Activated naive CD8-positive, alpha-beta T cell treated with anti-CD3 and anti-CD28 coated beads, Interleukin-2, amount 50 U/mL, for 16 hours (primary cell): Measurements from ENCODE around the gene ZNF526.
A peak's percentile ranks its signal among the peaks of the same experiment; 100 is the strongest.

Experiments used
- DNase-seq: peaks from one replicate; pipeline ENCODE4 v3.0.0-alpha.2; 2020; ENCODE audit warnings: low read depth, low spot score

ZNF526 gene

DNA sequence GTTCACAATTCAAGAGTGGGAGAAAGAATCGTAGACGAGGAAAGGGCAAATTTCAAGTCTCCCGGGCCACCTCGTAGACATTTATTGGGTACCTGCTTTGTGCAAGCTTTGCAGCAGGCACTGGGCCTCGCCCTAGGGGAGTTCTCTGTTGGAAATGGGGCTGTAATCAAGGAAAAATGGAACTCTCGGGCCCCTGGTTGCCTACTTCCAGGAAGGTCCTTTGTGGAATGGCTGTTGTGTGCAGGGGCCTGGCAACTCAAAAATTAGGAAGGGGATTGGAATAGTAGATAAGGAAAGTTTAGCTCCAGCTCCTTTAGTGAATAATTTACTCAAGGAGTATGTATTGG lies 612 bp downstream of the ZNF526 start:
- DNase-seq = no peak

DNA sequence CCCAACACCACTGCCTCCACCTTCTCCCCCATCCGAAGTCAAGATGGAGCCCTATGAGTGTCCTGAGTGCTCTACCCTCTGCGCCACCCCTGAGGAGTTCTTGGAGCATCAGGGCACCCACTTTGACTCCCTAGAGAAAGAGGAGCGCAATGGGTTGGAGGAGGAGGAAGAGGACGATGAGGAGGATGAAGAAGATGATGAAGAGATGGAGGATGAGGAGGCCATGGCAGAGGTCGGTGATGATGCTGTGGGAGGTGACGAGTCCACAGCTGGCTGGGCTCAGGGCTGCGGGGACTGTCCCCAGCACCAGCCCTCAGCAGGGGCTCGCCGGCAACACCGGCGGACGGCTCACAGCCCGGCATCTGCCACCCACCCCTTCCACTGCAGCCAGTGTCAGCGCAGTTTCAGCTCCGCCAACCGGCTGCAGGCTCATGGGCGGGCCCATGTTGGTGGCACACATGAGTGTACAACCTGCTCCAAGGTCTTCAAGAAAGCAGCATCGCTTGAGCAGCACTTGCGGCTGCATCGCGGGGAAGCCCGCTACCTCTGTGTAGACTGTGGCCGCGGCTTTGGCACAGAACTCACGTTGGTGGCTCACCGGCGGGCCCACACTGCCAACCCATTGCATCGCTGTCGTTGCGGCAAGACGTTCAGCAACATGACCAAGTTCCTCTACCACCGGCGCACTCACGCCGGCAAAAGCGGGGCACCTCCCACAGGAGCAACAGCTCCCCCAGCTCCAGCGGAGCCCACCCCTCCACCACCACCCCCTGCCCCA lies 5.0 kb downstream of the ZNF526 start:
- no peak for DNase-seq

DNA sequence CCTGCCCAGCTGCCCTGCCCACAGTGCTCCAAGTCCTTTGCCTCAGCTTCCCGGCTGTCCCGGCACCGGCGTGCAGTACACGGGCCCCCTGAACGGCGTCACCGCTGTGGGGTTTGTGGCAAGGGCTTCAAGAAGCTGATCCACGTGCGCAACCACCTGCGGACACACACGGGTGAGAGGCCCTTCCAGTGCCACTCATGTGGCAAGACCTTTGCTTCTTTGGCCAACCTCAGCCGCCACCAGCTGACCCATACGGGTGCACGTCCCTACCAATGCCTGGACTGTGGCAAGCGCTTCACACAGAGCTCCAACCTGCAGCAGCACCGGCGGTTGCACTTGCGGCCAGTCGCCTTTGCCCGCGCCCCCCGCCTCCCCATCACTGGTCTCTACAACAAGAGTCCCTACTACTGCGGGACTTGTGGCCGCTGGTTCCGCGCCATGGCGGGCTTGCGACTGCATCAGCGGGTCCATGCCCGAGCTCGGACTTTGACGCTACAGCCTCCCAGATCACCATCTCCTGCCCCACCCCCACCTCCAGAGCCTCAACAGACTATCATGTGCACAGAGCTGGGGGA lies 5.7 kb downstream of the ZNF526 start:
- no peak for DNase-seq

DNA sequence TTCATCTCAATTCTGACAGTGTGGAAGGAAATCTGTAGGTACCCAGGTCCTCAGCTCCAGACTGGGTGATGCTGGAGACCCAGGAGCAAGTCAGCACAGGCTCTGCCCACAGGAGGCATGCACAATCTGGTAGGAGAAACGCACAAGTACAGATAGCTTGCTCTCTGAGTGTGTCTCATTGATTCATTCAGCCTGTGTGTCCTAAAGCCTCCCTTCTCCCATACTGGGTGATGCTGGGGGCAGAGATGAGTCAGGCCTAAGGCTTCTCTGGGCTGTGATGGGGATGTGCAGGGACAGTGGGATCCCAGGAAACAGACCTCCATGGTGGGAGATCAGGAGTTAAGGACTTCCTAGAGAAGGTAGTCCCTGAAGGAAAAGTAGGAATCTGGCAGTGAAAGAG lies 6.8 kb downstream of the ZNF526 start:
- DNase-seq = no peak

DNA sequence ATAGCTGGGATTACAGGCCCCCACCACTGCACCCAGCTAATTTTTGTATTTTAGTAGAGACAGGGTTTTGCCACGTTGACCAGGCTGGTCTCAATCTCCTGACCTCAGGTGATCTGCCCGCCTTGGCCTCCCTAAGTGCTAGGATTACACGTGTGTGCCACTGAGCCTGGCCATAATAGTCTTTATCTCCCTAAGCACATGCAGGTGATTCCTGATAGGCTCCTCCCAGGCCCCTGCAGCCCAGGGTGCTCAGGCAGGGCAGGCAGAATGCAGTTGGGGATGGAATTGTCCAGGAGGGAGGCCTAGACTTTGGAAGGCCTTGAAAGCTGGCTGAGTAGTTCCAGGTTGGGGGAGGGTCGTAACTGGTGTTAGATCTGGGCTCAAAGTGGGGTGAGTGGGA lies 8.5 kb downstream of the ZNF526 start:
- DNase-seq = no peak

DNA sequence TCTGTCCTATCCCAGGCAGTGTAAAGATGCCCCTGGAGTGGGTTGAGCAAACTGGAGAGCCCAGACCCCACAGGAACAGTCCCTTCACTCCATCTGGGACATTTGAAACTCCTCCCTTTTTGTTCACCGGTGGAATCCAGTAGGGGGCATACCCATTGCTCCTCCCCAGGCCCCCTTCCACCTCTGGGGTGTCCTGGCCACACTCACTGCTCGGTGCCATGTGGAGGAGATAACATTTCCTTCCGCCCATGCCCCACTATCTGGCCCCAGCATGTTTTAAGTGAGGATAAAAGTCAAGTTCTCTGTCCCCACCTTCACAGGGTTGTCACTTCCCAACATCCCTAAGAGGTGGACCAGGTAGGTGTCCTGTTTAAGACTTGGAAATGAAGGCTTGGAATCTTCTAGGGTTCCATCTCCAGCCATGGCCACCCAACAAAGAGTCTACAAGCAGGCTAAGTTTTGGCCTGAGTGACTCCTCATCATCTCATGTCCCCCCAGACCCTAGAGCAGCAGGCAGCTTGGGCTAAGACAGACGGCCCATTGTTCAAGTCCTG lies 9.3 kb downstream of the ZNF526 start:
- no peak for DNase-seq

DNA sequence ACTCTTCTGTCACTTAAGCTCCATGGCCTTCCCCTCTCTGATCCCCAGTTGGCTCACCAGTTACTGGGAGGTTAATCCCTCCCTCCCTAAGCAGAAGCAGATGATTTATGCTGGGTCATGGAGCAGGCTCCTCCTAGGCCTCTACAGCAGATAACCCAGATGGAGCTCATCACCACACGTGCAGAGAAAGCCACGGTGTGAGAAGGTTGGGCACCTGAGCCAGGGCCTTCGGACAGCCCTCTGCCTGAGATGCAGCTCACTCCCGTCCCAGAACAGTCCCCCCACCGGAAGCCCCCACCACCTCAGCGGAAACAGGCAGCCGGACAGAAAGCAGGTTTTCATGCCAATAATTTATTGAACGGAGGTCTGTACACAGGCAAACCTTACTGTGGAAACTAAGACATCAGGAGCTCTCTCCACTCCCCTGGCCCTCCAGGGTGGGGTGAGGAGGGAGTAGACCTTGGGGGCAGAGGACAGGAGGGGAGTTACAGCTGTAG lies 9.8 kb downstream of the ZNF526 start:
- no peak for DNase-seq

DNA sequence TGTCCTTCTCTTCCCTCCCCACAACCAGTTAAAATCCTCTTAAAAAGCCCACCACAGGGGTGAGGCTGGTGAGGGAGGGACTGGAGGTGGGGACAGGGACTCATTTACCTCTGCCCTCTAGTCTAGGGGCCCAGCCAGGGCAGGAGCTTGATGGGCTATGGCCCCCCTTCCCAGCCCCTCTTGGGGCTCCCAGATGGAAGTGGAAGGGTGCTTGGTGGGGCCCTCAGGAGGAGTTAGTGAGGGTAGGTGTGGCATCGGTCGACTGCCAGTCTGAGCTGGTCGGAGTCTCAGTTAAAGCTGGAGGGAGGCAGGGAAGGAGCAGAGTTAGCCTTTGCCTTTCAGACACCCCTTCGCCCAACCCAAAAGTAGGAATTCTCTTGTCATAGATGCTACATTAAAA lies 10.5 kb downstream of the ZNF526 start:
- DNase-seq = no peak

DNA sequence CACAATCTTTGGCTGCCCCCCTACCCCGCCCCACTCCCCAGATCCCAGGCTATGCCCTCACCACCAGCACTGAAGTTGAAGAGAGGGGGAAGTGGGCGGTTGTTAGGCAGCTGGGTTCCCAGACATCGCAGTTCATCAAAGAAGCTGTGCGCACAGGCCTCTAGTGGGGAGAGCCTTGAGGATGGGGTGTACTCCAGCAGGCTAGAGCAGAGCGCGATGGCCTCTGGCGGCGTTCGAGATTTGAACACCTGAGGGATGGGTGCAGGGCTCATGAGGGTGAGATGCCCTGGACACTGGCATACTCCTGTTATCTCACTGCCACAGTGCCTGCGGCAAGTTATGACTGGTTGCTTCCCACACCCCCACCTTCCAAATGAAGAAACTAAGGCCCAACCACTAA lies 12.3 kb downstream of the ZNF526 start:
- no peak for DNase-seq

DNA sequence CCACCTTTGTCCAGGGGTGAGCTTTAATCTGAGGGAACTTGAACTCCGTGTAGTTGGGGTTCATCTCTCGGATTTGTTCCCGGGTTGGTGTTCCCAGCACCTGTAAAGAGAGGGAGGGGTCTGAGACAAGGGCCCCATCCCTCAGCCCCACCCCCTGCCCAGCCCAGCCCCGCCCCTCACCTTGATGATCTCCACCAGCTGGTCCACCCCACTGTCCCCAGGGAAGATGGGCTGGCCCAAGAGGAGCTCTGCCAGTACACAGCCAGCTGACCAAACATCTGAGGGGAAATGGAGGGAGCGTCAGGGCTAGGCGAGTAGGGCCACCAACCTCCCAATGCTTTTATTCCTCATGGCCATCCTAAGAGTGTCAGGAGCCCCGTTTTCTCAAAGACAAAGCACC lies 13.0 kb downstream of the ZNF526 start:
- DNase-seq = no peak

DNA sequence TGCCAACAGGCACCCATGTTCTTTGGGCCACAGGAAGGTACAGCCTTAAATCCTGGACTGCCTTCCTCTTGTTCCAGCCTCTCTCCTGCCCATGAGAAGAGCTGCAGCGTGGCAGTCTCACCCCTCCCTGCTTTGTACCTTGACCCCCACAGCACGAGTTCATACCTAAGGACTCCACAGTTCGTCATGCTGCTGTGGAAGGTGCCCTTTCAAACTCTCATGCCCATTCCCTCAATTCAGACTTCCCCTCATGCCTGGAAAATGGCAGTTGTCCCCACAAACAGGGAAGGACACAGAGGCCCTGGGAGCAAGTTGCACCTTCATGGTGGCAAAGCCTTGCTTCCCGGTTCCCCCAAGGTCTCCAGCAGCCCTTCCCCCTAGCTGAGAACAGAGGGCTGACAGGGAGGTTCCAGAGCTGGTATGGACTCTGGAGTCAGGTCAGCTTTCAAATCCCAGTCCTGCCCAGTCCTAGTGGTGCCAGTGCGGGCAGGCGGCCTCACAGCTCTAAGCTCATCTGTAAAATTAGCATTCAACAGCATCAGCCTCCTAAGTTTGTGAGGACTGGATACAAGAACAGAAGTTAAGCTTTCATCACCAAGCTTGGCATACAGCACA lies 13.7 kb downstream of the ZNF526 start:
- no peak for DNase-seq

DNA sequence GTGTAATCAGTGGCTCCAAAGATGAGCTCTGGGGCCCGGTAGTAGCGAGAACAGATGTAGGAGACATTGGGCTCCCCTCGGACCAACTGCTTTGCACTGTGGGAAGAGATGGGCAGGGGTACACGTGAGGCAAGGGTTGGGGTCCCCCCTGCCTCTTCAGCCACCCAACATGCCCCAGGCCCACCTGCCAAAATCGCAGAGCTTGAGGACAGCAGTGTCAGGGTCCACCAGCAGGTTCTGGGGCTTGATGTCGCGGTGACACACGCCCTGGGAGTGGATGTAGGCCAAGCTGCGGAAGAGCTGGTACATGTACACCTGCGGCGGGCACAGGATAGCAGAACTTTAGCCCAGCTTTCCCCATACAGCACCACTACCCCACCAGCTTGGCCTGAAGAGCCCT lies 14.3 kb downstream of the ZNF526 start:
- DNase-seq = no peak

DNA sequence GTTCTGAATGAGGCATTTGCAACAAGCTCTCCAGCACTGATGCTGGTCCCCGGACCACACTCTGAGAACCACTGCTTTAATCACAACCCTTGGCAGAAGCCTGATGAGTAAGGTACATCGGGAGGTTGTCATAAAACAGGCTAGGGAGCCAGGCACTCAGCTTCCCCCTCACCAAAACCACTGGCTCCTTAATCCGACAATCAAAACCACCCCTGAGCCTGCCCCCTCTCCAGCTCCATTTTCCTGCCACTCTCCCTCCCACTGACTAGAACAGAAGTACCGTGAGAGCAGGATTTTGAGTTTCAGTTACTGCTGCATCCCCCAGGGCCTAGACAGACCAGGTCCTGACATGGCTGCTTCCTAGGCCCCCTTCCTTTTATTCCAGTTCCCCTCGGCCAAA lies 15.1 kb downstream of the ZNF526 start:
- no peak for DNase-seq

DNA sequence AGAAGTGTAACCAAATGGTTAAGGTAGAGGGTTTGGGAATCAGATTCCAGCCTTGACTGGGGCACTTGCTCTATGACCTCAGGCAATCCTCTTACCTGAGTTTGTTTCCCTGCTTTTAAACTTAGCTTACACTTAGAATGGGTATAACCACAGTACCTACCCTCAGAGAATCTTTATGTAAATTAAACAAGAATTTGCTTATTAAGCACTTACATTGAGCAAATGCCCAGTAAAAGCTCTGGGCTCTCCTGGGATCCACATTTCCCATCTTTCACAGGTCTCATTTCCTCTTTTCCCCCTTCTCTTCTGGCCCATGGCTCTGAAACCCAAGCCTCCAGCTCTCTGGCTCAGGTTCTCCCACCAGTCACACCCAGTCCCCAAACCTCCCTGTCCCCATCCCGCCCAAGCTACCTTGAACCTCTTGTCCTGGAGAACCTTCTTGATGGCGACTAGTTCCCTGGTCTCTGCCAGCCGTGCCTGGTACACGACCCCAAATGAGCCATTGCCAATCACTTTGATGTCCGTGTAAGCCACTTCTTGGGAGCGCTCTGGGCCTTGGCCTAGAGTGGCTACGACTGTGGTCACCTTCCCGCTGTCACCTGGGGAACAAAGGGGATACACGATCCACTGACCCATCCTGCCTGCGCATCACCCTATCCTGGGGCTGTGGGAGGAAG lies 19.6 kb downstream of the ZNF526 start:
- DNase-seq = no peak

DNA sequence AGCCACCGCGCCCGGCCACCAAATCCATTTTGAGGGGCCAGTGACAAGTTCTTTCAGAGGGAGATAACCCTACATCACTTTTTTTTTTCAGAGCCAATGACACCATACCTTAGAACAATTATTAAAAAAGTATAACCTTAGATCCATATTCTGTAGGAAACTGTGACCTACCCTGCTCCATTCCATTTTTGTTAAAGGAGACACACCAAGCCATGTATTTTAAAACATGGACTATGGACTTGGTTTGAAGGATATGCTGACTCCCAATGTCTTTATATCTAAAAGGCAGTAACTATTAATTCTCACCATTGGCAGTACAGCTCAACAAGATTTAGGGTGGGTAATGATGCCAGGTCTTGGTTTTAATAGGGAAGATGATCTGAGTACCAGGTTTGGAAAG lies 21.2 kb downstream of the ZNF526 start:
- DNase-seq = no peak

DNA sequence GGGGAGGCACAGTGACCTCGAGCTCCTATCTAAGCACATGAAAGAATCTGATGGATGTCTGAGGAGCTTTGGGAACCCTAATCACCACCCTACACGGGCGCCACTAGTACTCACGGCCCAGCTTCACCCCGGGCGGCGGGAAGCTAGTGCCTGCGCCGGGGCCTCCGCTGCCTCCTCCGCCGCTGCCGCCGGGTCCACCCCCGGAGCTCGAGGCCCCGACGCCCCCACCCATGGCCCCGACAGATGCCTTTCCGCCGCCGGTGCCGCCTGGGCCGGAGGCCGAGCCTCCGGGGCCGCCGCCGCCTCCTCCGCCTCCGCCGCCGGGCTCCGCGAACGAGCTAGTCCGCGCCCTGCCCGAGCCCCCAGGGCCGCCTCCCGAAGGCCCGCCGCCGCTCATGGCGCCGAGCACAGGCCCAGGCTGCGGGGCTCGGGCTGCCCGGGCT lies 22.0 kb downstream of the ZNF526 start:
- no peak for DNase-seq

DNA sequence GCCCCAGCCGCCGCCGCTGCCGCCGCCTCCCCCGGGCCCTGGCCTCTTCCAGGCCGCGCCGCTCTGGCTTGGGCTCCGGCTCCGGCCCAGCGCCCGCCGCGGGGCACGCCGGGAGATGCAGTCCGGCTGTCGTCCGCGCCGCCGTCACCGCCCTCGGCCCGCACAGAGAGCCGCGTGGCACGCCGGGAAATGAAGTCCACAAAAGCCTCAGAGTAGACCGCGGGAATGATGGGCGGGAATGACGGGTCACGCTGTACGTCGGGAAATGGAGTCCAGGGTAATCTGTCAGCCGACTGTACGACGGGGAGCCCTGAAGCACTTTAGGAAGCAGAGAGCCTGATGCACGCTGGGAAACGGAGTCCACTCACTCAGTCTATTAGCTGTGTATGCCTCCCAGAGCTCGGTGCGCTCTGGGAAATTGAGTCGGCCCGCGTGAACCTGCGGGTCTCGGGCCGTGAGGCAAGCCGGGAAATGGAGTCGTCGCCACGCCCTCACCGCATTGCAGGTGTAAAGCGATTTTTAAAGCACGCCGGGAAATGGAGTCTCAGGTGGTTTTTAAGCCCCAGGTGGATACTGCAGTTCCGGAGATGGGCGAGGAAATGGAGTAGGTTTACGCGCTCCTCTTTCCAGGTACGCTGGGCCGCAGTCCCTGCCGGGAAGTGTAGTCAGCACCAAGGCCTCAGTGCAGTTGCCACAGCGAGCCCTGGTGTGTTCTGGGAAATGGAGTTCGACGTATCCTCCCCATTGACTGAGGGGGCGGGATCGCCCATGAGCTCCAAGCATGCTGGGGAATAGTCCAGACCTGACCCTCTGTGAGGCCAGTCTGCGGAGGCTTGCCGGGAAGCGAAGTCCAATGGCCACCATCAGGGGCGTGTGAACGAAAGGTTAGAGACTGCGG lies 22.6 kb downstream of the ZNF526 start, which contains the start of gene GSK3A:
GSK3A (minus strand) TSS at position 91 of the 898 bp plus-strand sequence. CDS start 137 bp downstream, outside the sequence.
- peak; percentile 91 for DNase-seq

DNA sequence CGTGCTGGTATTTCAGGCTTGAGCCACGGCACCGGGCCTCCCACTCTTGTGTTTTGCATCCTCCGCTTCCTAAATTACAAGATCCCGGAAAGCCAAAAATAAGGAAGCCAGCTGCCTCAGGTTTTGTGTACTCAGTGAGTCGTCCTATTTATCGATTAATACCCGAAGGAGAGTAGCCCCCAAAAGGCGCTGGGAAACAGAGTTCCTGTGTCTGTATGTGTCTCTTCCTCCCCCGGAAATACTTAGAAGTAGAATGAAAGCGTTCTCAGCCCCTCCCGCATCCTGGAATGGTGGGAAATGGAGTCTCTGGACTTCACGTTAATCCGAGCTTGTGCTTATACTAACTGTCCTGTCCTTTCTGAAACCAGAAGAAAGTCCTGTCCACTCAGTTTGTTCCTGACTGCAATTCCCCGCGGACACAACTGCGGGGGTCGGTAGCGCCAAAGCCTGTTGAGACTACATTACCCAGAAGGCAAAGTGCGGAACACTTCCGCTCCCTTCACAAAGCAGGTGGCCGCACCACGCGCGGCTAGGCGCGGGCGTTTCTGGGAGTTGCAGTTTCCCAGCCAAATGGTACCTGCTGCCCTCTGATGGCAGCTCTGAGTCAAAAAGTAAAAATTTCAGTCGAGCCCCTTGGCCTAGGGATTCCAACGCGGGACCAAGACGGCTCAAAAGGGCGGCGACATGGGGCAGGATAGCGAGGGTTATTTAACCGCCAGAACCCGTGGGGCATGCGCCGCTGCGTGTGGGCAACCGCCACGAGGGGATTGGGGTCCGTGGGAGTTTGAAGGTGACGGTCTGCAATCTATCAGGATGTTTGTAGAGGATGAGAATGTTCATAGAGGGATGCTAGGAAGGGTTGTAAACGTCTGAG lies 24.5 kb downstream of the ZNF526 start:
- peak; percentile 83 for DNase-seq

DNA sequence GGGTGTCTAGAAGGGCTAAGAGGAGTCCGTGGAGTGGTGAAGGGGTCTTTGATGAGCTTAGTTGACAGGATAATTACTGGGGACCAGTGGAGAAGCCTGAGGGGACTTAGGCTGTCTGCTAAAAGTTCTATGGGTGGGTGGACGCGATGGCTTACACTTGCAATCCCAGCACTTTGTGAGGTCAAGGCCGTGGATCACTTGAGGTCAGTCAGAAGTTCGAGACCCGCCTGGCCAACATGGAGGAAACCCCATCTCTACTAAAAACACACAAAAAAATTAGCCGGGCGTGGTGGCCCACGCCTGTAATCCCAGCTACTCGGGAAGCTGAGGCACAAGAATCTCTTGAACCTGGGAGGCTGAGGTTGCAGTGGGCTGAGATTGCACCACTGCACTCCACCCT lies 25.1 kb downstream of the ZNF526 start:
- DNase-seq = no peak
